NCI-H1436 (cell line): Measurements from ENCODE around the gene CLEC4D.
"Not testable (repeated sequence)": the region's sequence is repeated elsewhere in the genome, so short reads cannot be mapped to it uniquely, and the experiment has no call there.

ENCODE experiments used
- DNase-seq: peaks from one replicate; lab custom pipeline; 2025; lab: John Stamatoyannopoulos, UW

Gene CLEC4D

GRCh38 chr12:8513256-8513655 lies at the start of gene CLEC4D:
CLEC4D (plus strand) TSS chr12:8513503; CDS start chr12:8513733, 230 bp downstream.
- no peak for DNase-seq

DNA sequence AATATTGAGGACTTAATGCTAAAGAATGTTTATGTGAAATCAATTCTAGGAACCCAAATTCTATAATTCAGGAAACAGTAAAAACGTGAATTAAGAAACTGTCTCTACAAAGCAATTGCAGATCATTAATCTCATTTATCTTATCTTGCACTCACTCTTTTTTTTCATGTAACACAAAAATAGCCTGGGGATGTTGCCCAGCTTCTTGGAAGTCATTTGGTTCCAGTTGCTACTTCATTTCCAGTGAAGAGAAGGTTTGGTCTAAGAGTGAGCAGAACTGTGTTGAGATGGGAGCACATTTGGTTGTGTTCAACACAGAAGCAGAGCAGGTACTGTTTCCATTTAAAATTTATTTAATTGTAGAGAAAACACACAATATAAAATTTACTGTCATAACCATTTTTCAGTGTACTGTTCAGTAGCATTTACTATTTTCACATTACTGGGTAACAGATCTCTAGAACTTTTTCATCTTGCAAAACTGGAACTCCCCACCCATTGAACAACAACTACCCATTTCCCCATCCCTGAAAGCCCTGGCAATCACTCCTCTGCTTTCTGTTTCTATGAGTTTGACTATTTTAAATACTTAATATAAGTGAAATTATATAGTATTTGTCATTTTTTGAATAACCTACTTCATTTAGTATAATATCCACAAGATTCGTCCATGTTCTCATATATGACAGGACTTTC lies 47.9 kb upstream of the CLEC4D start:
- DNase-seq = no peak

DNA sequence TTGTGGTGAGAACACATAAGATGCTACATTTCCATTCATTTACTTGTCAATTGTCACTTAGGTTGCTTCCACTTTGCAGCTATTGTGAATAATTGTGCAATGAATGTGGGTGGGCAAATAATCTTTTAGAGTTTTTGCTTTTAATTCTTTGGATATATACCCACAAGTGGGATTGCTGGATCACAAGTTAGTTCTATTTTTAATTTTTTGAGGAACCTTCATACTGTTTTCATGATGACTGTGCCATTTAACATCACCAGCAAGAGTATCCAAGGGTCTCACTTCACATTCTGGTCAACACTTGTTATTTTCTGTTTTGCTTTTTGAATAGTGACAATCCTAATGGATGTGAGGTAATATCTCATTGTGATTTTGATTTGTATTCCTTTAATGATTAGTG lies 47.1 kb upstream of the CLEC4D start:
- no peak for DNase-seq

- DNase-seq = no peak
Observed at GRCh38 chr12:8471090-8471489, 42.2 kb upstream of the CLEC4D start.

GRCh38 chr12:8475508-8476203 lies 37.6 kb upstream of the CLEC4D start:
- DNase-seq = no peak

DNA sequence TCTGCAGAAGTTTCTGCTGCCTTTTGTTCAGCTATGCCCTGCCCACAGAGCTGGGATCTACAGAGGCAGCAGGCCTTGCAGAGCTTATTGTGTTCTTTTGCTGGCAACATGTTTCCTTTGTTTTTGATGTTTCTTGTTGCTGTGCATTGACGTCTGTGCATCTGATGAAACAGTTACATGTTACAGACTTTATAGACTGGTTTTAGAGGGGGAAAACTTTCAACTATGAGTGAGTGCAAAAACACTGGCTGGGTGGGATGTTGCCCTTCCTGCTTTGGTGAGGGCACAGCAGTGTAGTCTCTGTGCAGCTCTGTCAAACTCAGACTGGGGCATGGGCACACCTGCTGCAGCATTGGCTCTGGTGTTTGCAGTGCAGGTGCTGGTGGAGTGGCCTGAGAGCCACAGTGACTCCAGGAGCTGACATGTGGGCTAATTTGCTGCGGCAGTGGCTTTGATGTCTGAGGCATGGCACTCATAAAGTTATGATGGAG lies 30.7 kb upstream of the CLEC4D start:
- no peak for DNase-seq

DNA sequence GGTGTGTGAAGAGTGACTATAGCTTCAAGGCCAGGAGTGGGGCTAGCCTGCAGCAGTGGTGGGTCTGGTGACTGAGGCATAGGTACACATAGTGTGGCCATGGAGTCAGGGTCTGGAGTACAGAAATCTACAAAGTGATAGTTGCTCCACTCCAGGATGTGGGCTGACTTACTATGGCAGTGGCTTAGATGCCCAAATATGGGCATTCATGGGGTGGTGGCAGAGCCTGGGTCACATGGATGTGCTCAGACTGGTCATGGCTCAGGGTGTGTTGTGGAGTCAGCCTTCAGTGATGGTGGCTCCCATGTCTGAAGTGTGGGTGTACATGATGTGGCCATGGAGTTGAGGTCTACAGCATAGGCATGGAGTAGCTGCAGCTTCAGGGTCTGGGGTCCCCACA lies 30.2 kb upstream of the CLEC4D start:
- no peak for DNase-seq

- DNase-seq = no peak
Observed at GRCh38 chr12:8491646-8492530, 21.4 kb upstream of the CLEC4D start.

DNA sequence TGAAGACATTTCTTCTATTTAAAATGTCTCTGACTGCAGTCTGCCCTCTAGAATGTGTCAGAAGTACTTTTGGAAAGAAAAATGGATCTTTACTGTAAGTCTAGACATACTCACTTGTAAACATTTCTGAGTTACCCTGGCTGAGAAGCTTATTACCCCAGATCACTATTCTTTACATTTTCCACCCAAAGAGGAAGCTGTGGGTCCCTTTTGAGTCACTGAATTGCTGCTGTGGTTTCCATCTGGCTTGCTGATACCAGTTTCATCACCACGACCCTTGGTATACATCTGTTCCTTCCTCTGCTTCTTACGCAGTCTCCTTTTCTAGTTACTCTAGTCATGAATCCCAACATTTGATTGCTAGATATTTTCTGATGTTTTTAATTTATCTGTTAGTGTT lies 20.2 kb upstream of the CLEC4D start:
- DNase-seq = no peak

DNA sequence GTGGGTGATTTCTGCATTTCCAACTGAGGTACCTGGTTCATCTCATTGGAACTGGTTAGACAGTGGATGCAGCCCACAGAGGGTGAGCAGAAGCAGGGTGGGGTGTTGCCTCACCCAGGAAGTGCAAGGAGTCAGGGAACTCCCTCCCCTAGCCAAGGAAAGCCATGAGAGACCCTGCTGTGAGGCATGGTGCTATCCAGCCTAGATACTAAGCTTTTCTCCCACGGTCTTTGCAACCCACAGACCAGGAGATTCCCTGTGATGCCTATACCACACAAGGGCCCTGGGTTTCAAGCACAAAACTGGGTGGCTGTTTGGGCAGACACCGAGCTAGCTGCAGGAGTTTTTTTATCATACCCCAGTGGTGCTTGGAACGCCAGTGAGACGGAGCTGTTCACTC lies 17.6 kb upstream of the CLEC4D start:
- not testable (repeated sequence) for DNase-seq

DNA sequence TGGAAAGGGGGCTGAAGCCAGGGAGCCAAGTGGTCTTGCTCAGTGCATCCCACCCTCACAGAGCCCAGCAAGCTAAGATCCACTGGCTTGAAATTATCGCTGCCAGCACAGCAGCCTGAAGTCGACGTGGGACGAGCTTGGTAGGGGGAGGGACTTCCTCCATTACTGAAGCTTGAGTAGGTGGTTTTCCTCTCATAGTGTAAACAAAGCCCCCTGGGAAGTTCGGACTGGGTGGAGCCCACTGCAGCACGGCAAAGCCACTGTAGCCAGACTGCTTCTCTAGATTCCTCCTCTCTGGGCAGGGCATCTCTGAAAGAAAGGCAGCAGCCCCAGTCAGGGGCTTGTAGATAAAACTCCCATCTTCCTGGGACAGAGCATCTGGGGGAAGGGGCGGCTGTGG lies 17.2 kb upstream of the CLEC4D start:
- DNase-seq = not testable (repeated sequence)

GRCh38 chr12:8499616-8500015 lies 13.7 kb upstream of the CLEC4D start:
- no peak for DNase-seq

- DNase-seq = no peak
Observed at GRCh38 chr12:8501720-8502119, 11.6 kb upstream of the CLEC4D start.

DNA sequence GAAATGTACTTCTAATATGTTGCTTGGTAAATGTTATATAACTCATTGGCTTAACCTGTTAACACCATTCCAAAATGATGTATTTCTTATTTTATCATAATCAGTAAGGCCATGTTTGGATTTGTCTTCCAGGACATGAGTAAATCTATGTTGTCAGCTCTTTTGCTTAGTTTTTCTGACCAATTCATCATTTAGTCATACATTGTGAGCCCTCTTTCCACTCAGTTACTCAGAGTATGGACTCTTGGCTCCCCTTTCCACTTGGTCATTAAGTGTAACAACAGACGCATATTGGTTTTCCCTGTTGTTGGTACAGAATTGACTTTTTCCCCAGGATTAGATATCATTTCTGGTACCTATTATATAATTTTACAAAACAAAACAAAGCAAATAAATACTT lies 9.0 kb upstream of the CLEC4D start:
- no peak for DNase-seq

DNA sequence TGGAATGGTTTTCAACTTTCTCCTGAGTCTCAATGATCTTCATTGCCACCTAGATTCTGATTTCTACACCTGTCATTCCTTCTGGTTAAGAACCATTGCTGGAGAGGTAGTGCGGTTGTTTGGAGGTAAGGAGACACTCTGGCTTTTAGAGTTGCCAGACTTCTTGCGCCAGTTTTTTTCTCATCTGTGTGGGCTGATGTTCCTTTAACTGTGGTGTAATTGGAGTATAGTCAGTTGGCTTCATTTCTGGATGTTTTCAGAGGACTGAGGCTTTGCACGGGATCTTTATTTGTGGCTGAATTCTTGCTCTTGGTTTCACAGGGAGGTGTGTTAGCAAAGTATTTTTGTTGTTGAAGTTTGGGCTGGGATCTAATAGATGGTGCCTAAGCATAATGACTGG lies 5.7 kb upstream of the CLEC4D start:
- no peak for DNase-seq

GRCh38 chr12:8508223-8508622 lies 5.1 kb upstream of the CLEC4D start:
- DNase-seq = no peak

- DNase-seq = no peak
Observed at GRCh38 chr12:8508910-8509841, 4.1 kb upstream of the CLEC4D start.

GRCh38 chr12:8517971-8518370 lies 4.7 kb downstream of the CLEC4D start:
- no peak for DNase-seq

DNA sequence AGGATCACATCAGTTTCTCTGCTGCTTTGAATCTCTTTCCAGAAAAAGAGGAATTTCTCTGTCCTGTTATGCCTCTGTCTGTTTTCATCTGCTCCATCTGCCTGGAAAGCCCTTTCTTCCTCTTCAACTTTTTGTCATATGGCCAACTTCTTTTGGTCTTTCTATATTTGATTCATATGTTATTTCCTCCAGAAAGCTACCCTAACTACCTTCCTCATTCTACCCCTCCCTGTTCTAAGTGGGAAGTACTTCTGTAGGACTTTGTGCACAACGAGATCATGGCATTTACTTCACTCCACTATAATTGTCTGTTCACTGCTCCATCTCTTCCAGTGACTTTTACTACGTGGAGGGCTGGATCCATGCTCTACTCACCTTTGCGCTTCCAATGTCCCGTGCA lies 5.9 kb downstream of the CLEC4D start:
- DNase-seq = no peak

- DNase-seq = no peak
Observed at GRCh38 chr12:8527250-8528130, 14.2 kb downstream of the CLEC4D start.
